CD8-positive, alpha-beta memory T cell (primary cell): ENCODE data around the gene FCSK. TPM values are rescaled to one million over a fixed set of nuclear protein-coding genes. Genes with fewer than 3 reads are reported as not detected.
"Not testable (repeated sequence)": the region's sequence is repeated elsewhere in the genome, so short reads cannot be mapped to it uniquely, and the experiment has no call there.

ENCODE experiments used
- CTCF ChIA-PET: fragments of 350-600 bp; sonication (Branson Sonifier 250); formaldehyde crosslinking; loops from one replicate; lab custom pipeline; 2021; ENCODE audit warnings: antibody characterized with exemption; lab: Charles Lee
- POLR2A ChIA-PET: fragments of 350-600 bp; sonication (Branson Sonifier 250); formaldehyde crosslinking; loops from one replicate; lab custom pipeline; 2021; ENCODE audit warnings: antibody characterized with exemption; lab: Charles Lee
- DNase-seq, 5 donors: peaks; one replicate each; pipeline versions ENCODE4 v3.0.0 to v3.0.0-alpha.2; 2020 to 2022; ENCODE audit warnings: mixed read lengths in 1 of 5
- H3K27ac ChIP-seq: one replicate; pipeline ENCODE4 v1.7.0; 2013; ENCODE audit warnings: low read depth, mild to moderate bottlenecking, low read length, moderate library complexity
- H3K27me3 ChIP-seq: 2 replicates; pipeline ENCODE4 v1.7.0; 2013; ENCODE audit warnings: low read length, mild to moderate bottlenecking; ENCODE audit not compliant: insufficient read depth, poor library complexity, severe bottlenecking
- H3K36me3 ChIP-seq: 2 replicates; pipeline ENCODE4 v1.7.0; 2013; ENCODE audit warnings: mild to moderate bottlenecking, low read length, moderate library complexity; ENCODE audit not compliant: insufficient read depth
- H3K4me1 ChIP-seq: 2 replicates; pipeline ENCODE4 v1.7.0; 2013; ENCODE audit warnings: mild to moderate bottlenecking, low read length, moderate library complexity; ENCODE audit not compliant: insufficient read depth
- H3K4me3 ChIP-seq: 2 replicates; pipeline ENCODE4 v1.7.0; 2013; ENCODE audit warnings: mild to moderate bottlenecking, low read length
- H3K9me3 ChIP-seq: 2 replicates; pipeline ENCODE4 v1.7.0; 2013; ENCODE audit warnings: mild to moderate bottlenecking, low read length
- H3K27ac Mint-ChIP-seq, 8 donors: one replicate each; pipeline ENCODE4 v1.8.0; 2020 to 2021; ENCODE audit warnings: mixed read lengths in 8 of 8, mild to moderate bottlenecking in 6 of 8, inconsistent platforms in 3 of 8, moderate library complexity in 3 of 8
- H3K27me3 Mint-ChIP-seq, 2 donors: one replicate each; pipeline ENCODE4 v1.8.0; 2020 to 2021; ENCODE audit warnings: mixed read lengths in 2 of 2, mild to moderate bottlenecking in 1 of 2, moderate library complexity in 1 of 2
- H3K36me3 Mint-ChIP-seq, 3 donors: one replicate each; pipeline ENCODE4 v1.8.0; 2020 to 2021; ENCODE audit warnings: mixed read lengths in 3 of 3, inconsistent platforms in 1 of 3, mild to moderate bottlenecking in 1 of 3
- H3K4me1 Mint-ChIP-seq, 3 donors: one replicate each; pipeline ENCODE4 v1.8.0; 2020 to 2021; ENCODE audit warnings: mixed read lengths in 3 of 3, inconsistent platforms in 1 of 3, mild to moderate bottlenecking in 1 of 3
- H3K4me3 Mint-ChIP-seq, 7 donors: one replicate each; pipeline ENCODE4 v1.8.0; 2020 to 2021; ENCODE audit warnings: mixed read lengths in 7 of 7, mild to moderate bottlenecking in 6 of 7, moderate library complexity in 4 of 7, inconsistent platforms in 2 of 7
- H3K9me3 Mint-ChIP-seq, 5 donors: one replicate each; pipeline ENCODE4 v1.8.0; 2020 to 2022; ENCODE audit warnings: mixed read lengths in 5 of 5, mild to moderate bottlenecking in 3 of 5, moderate library complexity in 2 of 5, inconsistent platforms in 1 of 5
- polyA plus RNA-seq: library from polyadenylated mRNA; unstranded; fragments of 300-500 nt; fragmentation: Illumina TruSeq; gene quantifications from one replicate; pipeline ENCODE4 v1.2.3, GENCODE V29; 2021
- total RNA-seq, 2 experiments: library from RNA; stranded (reverse); gene quantifications; one replicate each; pipeline ENCODE4 v1.2.3, GENCODE V29; 2021

FCSK gene
- total and polyA plus RNA-seq, 3 experiments from 2014 or later: 7.8 to 16.9 (median 15.1) TPM

GRCh38 chr16:70440009-70440692 is 14.2 kb upstream of the FCSK start:
- Histone ChIP-seq H3K9me3 (no peaks in the 10 kb centered on the region), H3K27ac (no peak overlapping the region), H3K4me1 (peaks cover 29% of the 10 kb centered on the region), H3K4me3 (no peak overlapping the region), H3K36me3 (no peaks in the 10 kb centered on the region), H3K27me3 (no peaks in the 10 kb centered on the region)
- peak overlapping the region in 4 of 8 donors; percentile 11 to 37 (median 20) for H3K27ac Mint-ChIP-seq
- H3K36me3 Mint-ChIP-seq: peaks cover 0 to 9% (median 0%) of the 10 kb centered on the region in 3 donors
- no peaks in the 10 kb centered on the region for H3K27me3 Mint-ChIP-seq
- ChIA-PET POLR2A (interaction anchor here (2.0 to 3.2 kb wide), 2 partner anchors 59 to 94 kb away, joined by 6 to 19 read pairs; partner anchors contain the start of gene DDX19A), CTCF (interaction anchor here (0.6 to 1.9 kb wide), 4 partner anchors 9 to 44 kb away, joined by 4 to 6 read pairs (median 4); partner anchors contain the start of gene FCSK)
- no peak for DNase-seq
- H3K4me1 Mint-ChIP-seq: peaks cover 26 to 36% (median 26%) of the 10 kb centered on the region in 3 donors
- no peaks in the 10 kb centered on the region for H3K9me3 Mint-ChIP-seq
- H3K4me3 Mint-ChIP-seq: peak overlapping the region; percentile 89 to 97 (median 92)

GRCh38 chr16:70441406-70441990 is 12.9 kb upstream of the FCSK start:
- Histone ChIP-seq H3K9me3 (no peaks in the 10 kb centered on the region), H3K27me3 (no peaks in the 10 kb centered on the region), H3K36me3 (no peaks in the 10 kb centered on the region), H3K4me3 (no peak overlapping the region), H3K27ac (no peak overlapping the region), H3K4me1 (peaks cover 26% of the 10 kb centered on the region)
- H3K4me1 Mint-ChIP-seq: peaks cover 23 to 29% (median 24%) of the 10 kb centered on the region in 3 donors
- H3K27me3 Mint-ChIP-seq: no peaks in the 10 kb centered on the region
- DNase-seq: no peak
- peaks cover 0 to 8% (median 0%) of the 10 kb centered on the region in 3 donors for H3K36me3 Mint-ChIP-seq
- no peaks in the 10 kb centered on the region for H3K9me3 Mint-ChIP-seq
- ChIA-PET CTCF (interaction anchor here (1.9 kb wide), 1 partner anchor 13 kb away, joined by 5 read pairs; the partner anchor contains the start of gene FCSK), POLR2A (no interaction called here)
- H3K27ac Mint-ChIP-seq: no peak overlapping the region
- peak overlapping the region in 5 of 7 donors; percentile 12 to 66 (median 29) for H3K4me3 Mint-ChIP-seq

- peaks cover 0 to 8% (median 0%) of the 10 kb centered on the region in 3 donors for H3K36me3 Mint-ChIP-seq
Observed at GRCh38 chr16:70442344-70442743, 12.1 kb upstream of the FCSK start.

GRCh38 chr16:70444249-70445063 is 9.9 kb upstream of the FCSK start:
- peaks cover 0 to 5% (median 3%) of the 10 kb centered on the region in 3 donors for H3K4me1 Mint-ChIP-seq
- no peak for DNase-seq
- no peak overlapping the region for H3K4me3 ChIP-seq
- no peak overlapping the region for H3K27ac Mint-ChIP-seq
- H3K36me3 Mint-ChIP-seq: no peaks in the 10 kb centered on the region
- no peaks in the 10 kb centered on the region for H3K9me3 Mint-ChIP-seq
- H3K27me3 Mint-ChIP-seq: peaks cover 0 to 2% of the 10 kb centered on the region in 2 donors
- no peaks in the 10 kb centered on the region for H3K36me3 ChIP-seq
- POLR2A ChIA-PET: no interaction called here
- no peaks in the 10 kb centered on the region for H3K27me3 ChIP-seq
- peaks cover 6% of the 10 kb centered on the region for H3K4me1 ChIP-seq
- peak overlapping the region in 1 of 7 donors; percentile 37 for H3K4me3 Mint-ChIP-seq
- H3K27ac ChIP-seq: no peak overlapping the region
- no peaks in the 10 kb centered on the region for H3K9me3 ChIP-seq
- CTCF ChIA-PET: no interaction called here

More at GRCh38 chr16:70442344-70442743, 12.1 kb upstream of the FCSK start:
- Histone ChIP-seq H3K9me3 (no peaks in the 10 kb centered on the region), H3K27ac (no peak overlapping the region), H3K4me3 (no peak overlapping the region), H3K27me3 (no peaks in the 10 kb centered on the region), H3K4me1 (peaks cover 18% of the 10 kb centered on the region), H3K36me3 (no peaks in the 10 kb centered on the region)
- POLR2A ChIA-PET: no interaction called here
- H3K4me1 Mint-ChIP-seq: peaks cover 14 to 21% (median 15%) of the 10 kb centered on the region in 3 donors
- no peak overlapping the region for H3K4me3 Mint-ChIP-seq
- H3K27me3 Mint-ChIP-seq: no peaks in the 10 kb centered on the region
- CTCF ChIA-PET: interaction anchor here (1.9 kb wide), 1 partner anchor 12 kb away, joined by 5 read pairs; the partner anchor contains the start of gene FCSK
- no peak overlapping the region for H3K27ac Mint-ChIP-seq
- H3K9me3 Mint-ChIP-seq: no peaks in the 10 kb centered on the region
- no peak for DNase-seq

GRCh38 chr16:70448075-70448474 is 6.3 kb upstream of the FCSK start:
- DNase-seq: no peak

GRCh38 chr16:70450142-70451003 is 4.0 kb upstream of the FCSK start:
- DNase-seq, H3K27me3 ChIP-seq, POLR2A ChIA-PET, H3K4me3 ChIP-seq, H3K36me3 Mint-ChIP-seq, H3K36me3 ChIP-seq, H3K9me3 Mint-ChIP-seq, H3K27ac ChIP-seq, H3K27me3 Mint-ChIP-seq, H3K9me3 ChIP-seq: not testable (repeated sequence)
- H3K4me3 Mint-ChIP-seq: peak overlapping the region in 2 of 7 donors; percentile 6 to 8
- CTCF ChIA-PET: interaction anchor here (2.1 kb wide), 1 partner anchor 10 kb away, joined by 6 read pairs; no protein-coding TSS in a partner anchor
- H3K4me1 Mint-ChIP-seq: peaks cover 10 to 16% (median 14%) of the 10 kb centered on the region in 3 donors
- peaks cover 12% of the 10 kb centered on the region for H3K4me1 ChIP-seq
- H3K27ac Mint-ChIP-seq: peak overlapping the region in 1 of 8 donors; percentile 87

More at GRCh38 chr16:70448075-70448474, 6.3 kb upstream of the FCSK start:
- Histone ChIP-seq H3K4me1 (no peaks in the 10 kb centered on the region), H3K27me3 (no peaks in the 10 kb centered on the region), H3K4me3 (no peak overlapping the region), H3K27ac (no peak overlapping the region), H3K9me3 (no peaks in the 10 kb centered on the region), H3K36me3 (no peaks in the 10 kb centered on the region)
- Mint-ChIP-seq H3K4me3 (no peak overlapping the region), H3K27me3 (peaks cover 0 to 2% of the 10 kb centered on the region in 2 donors), H3K27ac (no peak overlapping the region), H3K36me3 (no peaks in the 10 kb centered on the region), H3K4me1 (peaks cover 0 to 4% (median 2%) of the 10 kb centered on the region in 3 donors), H3K9me3 (no peaks in the 10 kb centered on the region)
- POLR2A ChIA-PET: interaction anchor here (0.6 kb wide), 1 partner anchor 37 kb away, joined by 4 read pairs; no protein-coding TSS in a partner anchor
- CTCF ChIA-PET: no interaction called here

GRCh38 chr16:70451004-70451340 is 3.4 kb upstream of the FCSK start:
- POLR2A ChIA-PET, H3K9me3 ChIP-seq, H3K4me3 ChIP-seq, H3K4me3 Mint-ChIP-seq, H3K27me3 Mint-ChIP-seq, H3K36me3 ChIP-seq, H3K27ac ChIP-seq, H3K27me3 ChIP-seq, H3K36me3 Mint-ChIP-seq, DNase-seq, H3K9me3 Mint-ChIP-seq, H3K27ac Mint-ChIP-seq, CTCF ChIA-PET: not testable (repeated sequence)
- H3K4me1 Mint-ChIP-seq: peaks cover 10 to 20% (median 19%) of the 10 kb centered on the region in 3 donors
- H3K4me1 ChIP-seq: peaks cover 12% of the 10 kb centered on the region
